ENCODE results near the gene DNAAF5. TPM values are rescaled to one million over a fixed set of nuclear protein-coding genes. Genes with fewer than 3 reads are reported as not detected.

The DNAAF5 gene
- total RNA-seq, 4 donors from 2014 or later: 26.8 to 75.8 (median 45.3) TPM

- Histone ChIP-seq H3K27me3 (no peaks in the 10 kb centered on the region), H3K4me3 (no peak overlapping the region), H3K4me1 (no peaks in the 10 kb centered on the region), H3K36me3 (peaks cover 0 to 64% (median 0%) of the 10 kb centered on the region in 3 donors), H3K27ac (peak overlapping the region in 1 of 4 donors; percentile 16), H3K9me3 (no peaks in the 10 kb centered on the region)
- DNase-seq: no peak
- TF ChIP-seq POLR2A (IDR thresholded peaks at IDR 0.05): no peak
- TF ChIP-seq, protein P1, sequence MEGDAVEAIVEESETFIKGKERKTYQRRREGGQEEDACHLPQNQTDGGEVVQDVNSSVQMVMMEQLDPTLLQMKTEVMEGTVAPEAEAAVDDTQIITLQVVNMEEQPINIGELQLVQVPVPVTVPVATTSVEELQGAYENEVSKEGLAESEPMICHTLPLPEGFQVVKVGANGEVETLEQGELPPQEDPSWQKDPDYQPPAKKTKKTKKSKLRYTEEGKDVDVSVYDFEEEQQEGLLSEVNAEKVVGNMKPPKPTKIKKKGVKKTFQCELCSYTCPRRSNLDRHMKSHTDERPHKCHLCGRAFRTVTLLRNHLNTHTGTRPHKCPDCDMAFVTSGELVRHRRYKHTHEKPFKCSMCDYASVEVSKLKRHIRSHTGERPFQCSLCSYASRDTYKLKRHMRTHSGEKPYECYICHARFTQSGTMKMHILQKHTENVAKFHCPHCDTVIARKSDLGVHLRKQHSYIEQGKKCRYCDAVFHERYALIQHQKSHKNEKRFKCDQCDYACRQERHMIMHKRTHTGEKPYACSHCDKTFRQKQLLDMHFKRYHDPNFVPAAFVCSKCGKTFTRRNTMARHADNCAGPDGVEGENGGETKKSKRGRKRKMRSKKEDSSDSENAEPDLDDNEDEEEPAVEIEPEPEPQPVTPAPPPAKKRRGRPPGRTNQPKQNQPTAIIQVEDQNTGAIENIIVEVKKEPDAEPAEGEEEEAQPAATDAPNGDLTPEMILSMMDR (IDR thresholded peaks at IDR 0.05): no peak
These were observed 55.5 kb downstream of the DNAAF5 start for GRCh38 chr7:781936-782529.

DNA sequence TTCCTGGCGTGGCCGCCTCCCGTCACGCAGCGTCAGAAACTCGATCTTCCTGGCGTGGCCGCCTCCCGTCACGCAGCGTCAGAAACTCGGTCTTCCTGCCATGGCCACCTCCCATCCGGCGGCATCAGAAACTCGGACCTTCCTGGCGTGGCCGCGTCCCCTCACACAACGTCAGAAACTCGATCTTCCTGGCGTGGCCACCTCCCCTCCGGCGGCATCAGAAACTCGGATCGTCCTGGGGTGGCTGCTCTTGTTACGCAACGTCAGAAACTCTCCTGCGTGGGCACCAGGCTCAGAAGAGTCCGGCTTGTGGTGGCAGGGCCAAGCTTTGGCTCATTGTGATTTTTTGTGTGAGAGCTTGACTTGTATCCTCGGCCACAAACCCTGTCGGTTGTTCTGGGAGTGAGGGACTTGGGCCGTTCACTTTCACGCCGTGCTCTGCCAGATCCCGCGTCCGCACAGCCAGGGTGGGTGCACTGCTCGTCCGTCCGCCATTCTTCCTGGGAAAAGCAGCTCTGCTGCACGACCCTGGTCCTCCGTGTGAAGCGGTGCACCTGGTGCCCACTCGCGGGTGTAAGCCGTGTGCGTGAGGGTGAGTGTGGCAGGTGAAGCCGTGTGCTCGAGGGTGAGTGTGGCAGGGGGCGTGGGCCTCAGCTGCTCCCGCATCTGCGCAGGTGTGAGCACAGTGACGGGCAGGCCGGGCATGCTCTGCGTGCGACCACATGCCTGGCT is 56.4 kb downstream of the DNAAF5 start:
- no peak for TF ChIP-seq POLR2A (IDR thresholded peaks at IDR 0.05)
- TF ChIP-seq, protein P1 (IDR thresholded peaks at IDR 0.05): no peak
- no peak for DNase-seq
- Histone ChIP-seq H3K9me3 (no peaks in the 10 kb centered on the region), H3K27me3 (no peaks in the 10 kb centered on the region), H3K36me3 (peaks cover 0 to 60% (median 0%) of the 10 kb centered on the region in 3 donors), H3K4me1 (no peaks in the 10 kb centered on the region), H3K27ac (no peak overlapping the region), H3K4me3 (no peak overlapping the region)

DNA sequence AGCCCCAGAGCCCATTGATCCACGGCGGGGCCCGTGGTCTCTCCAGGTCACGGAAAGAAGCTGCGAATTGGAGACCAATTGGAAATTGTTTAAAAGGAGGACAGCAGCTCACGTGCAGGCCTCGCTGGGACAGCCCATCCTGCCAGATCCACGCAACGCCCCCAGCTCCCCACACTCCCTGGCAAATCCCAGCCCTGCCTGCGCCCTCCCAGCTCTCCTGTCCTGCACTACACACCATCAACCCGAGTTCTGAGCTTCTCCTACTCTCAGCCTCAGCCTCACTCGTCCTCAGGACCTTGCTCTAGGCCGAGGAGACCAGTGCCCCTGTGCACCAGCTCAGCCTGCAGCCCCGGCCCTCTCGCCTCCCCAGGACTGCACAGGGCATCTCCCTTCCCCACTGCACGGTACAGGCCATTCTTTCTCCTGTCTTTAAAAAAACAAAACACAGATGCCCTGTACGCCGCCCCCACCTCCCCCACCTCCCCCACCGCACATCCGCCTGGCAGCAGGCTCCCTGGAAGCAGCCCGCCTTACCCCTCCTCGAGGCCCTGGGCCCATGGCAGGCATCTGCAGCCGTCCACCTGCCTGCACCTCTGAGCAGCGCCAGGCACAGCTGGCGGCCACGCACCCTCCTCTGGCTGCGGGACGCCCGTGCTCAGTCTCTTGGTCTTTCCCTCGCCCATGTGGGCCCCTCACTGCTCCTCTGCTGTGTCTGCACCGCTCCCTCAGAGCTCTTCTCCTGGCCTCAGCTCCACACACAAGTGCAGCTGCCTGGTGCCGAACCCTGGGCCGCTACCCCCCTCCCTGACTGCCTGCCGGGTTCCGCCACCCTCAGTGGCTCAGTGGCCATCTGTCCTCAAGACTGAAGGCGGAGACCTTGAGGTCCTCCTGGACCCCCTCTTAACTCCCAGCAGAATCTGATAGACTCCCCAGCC is 57.3 kb downstream of the DNAAF5 start:
- no peaks in the 10 kb centered on the region for H3K4me1 ChIP-seq

GRCh38 chr7:784971-785370 is 58.5 kb downstream of the DNAAF5 start:
- TF ChIP-seq, protein P1 (IDR thresholded peaks at IDR 0.05): no peak
- TF ChIP-seq POLR2A (IDR thresholded peaks at IDR 0.05): no peak
- Histone ChIP-seq H3K4me3 (no peak overlapping the region), H3K9me3 (no peaks in the 10 kb centered on the region), H3K27me3 (no peaks in the 10 kb centered on the region), H3K27ac (no peak overlapping the region), H3K4me1 (no peaks in the 10 kb centered on the region), H3K36me3 (peaks cover 0 to 46% (median 0%) of the 10 kb centered on the region in 3 donors)
- DNase-seq: no peak

More for the DNA sequence above, 57.3 kb downstream of the DNAAF5 start:
- H3K27ac ChIP-seq: no peak overlapping the region
- H3K4me3 ChIP-seq: no peak overlapping the region
- H3K9me3 ChIP-seq: no peaks in the 10 kb centered on the region
- DNase-seq: no peak
- H3K27me3 ChIP-seq: no peaks in the 10 kb centered on the region
- no peak for TF ChIP-seq POLR2A (IDR thresholded peaks at IDR 0.05)
- TF ChIP-seq, protein P1 (IDR thresholded peaks at IDR 0.05): no peak
- peaks cover 0 to 51% (median 0%) of the 10 kb centered on the region in 3 donors for H3K36me3 ChIP-seq

DNA sequence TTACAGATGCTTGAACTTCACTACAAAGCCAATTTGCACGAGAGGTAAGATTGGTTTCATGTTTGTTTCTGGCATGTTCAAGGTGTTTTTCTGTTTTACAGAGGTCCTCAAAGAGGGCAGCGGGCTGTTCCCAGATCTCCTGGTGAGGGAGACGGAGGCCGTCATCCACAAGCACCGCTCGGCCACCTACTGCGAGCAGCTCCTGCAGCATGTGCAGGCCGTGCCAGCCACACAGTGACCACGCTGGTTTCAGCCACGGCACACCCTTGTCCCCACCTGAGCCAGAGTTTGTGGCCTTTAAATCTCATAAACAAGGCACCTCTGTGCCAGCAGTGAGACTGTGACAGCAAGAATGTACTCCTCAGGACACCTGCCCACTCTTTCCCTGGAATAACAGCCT is 58.9 kb downstream of the DNAAF5 start:
- Histone ChIP-seq H3K36me3 (peaks cover 0 to 42% (median 0%) of the 10 kb centered on the region in 3 donors), H3K4me1 (no peaks in the 10 kb centered on the region), H3K27me3 (no peaks in the 10 kb centered on the region), H3K9me3 (no peaks in the 10 kb centered on the region), H3K27ac (no peak overlapping the region), H3K4me3 (no peak overlapping the region)
- DNase-seq: no peak
- TF ChIP-seq, protein P1 (IDR thresholded peaks at IDR 0.05): no peak
- no peak for TF ChIP-seq POLR2A (IDR thresholded peaks at IDR 0.05)
